Skeletal muscle tissue (tissue), 4 donors: ENCODE data around the gene FXYD4. TPM values are rescaled to one million over a fixed set of nuclear protein-coding genes. Genes with fewer than 3 reads are reported as not detected.
"Not testable (repeated sequence)": the region's sequence is repeated elsewhere in the genome, so short reads cannot be mapped to it uniquely, and the experiment has no call there.

ENCODE experiments used
- H3K27ac ChIP-seq: one replicate; pipeline ENCODE4 v1.7.0; 2013; ENCODE audit warnings: mild to moderate bottlenecking, low read depth, low read length, inconsistent platforms
- H3K27me3 ChIP-seq, 3 donors: one replicate each; pipeline ENCODE4 v1.7.0; 2013; ENCODE audit warnings: low read length in 3 of 3; ENCODE audit not compliant: control insufficient read depth in 3 of 3, insufficient read depth in 3 of 3
- H3K36me3 ChIP-seq, 3 donors: one replicate each; pipeline ENCODE4 v1.7.0; 2013; ENCODE audit warnings: low read length in 3 of 3; ENCODE audit not compliant: control insufficient read depth in 3 of 3, insufficient read depth in 3 of 3
- H3K4me1 ChIP-seq, 3 donors: one replicate each; pipeline ENCODE4 v1.7.0; 2013; ENCODE audit warnings: low read length in 3 of 3, mild to moderate bottlenecking in 3 of 3; ENCODE audit not compliant: control insufficient read depth in 3 of 3, insufficient read depth in 3 of 3
- H3K4me3 ChIP-seq, 3 donors: one replicate each; pipeline ENCODE4 v1.7.0; 2013; ENCODE audit warnings: low read length in 3 of 3
- H3K9ac ChIP-seq, 3 donors: one replicate each; pipeline ENCODE4 v1.7.0; 2013; ENCODE audit warnings: low read length in 3 of 3, mild to moderate bottlenecking in 3 of 3, moderate library complexity in 2 of 3, low read depth in 1 of 3
- H3K9me3 ChIP-seq, 3 donors: one replicate each; pipeline ENCODE4 v1.7.0; 2013; ENCODE audit warnings: low read length in 3 of 3; ENCODE audit not compliant: control insufficient read depth in 3 of 3
- total RNA-seq: library from RNA; depleted of rRNA; stranded (reverse); fragments of >200 nt; gene quantifications from one replicate; pipeline ENCODE4 v1.2.3, GENCODE V29; 2014
- donor health status: Osteomylitis.

Gene FXYD4
- total RNA-seq, 1 donor from 2014 or later: not detected

GRCh38 chr10:43330824-43331127 is 40.7 kb upstream of the FXYD4 start:
- not testable (repeated sequence) for H3K4me1 ChIP-seq, H3K27ac ChIP-seq, H3K9me3 ChIP-seq, H3K36me3 ChIP-seq, H3K27me3 ChIP-seq, H3K4me3 ChIP-seq, H3K9ac ChIP-seq

- Histone ChIP-seq H3K9me3 (no peaks in the 10 kb centered on the region), H3K27ac (no peak overlapping the region), H3K27me3 (peaks cover 3 to 13% (median 9%) of the 10 kb centered on the region in 3 donors), H3K4me1 (no peaks in the 10 kb centered on the region), H3K36me3 (no peaks in the 10 kb centered on the region), H3K4me3 (no peak overlapping the region), H3K9ac (no peak overlapping the region)
Observed at GRCh38 chr10:43333653-43334052, 37.8 kb upstream of the FXYD4 start.

- H3K27me3 ChIP-seq: peaks cover 3 to 25% (median 19%) of the 10 kb centered on the region in 3 donors
- H3K4me1 ChIP-seq: peaks cover 0 to 3% (median 0%) of the 10 kb centered on the region in 3 donors
- no peak overlapping the region for H3K4me3 ChIP-seq
- no peak overlapping the region for H3K9ac ChIP-seq
- no peaks in the 10 kb centered on the region for H3K36me3 ChIP-seq
- no peak overlapping the region for H3K27ac ChIP-seq
- H3K9me3 ChIP-seq: no peaks in the 10 kb centered on the region
Observed at GRCh38 chr10:43336061-43336460, 35.4 kb upstream of the FXYD4 start.

- H3K9ac ChIP-seq: no peak overlapping the region
- peaks cover 0 to 3% (median 0%) of the 10 kb centered on the region in 3 donors for H3K4me1 ChIP-seq
- no peaks in the 10 kb centered on the region for H3K9me3 ChIP-seq
- H3K4me3 ChIP-seq: no peak overlapping the region
- H3K27ac ChIP-seq: no peak overlapping the region
- H3K27me3 ChIP-seq: peaks cover 3 to 25% (median 19%) of the 10 kb centered on the region in 3 donors
- no peaks in the 10 kb centered on the region for H3K36me3 ChIP-seq
Observed at GRCh38 chr10:43336641-43337318, 34.7 kb upstream of the FXYD4 start.

- H3K9ac ChIP-seq, H3K4me3 ChIP-seq, H3K36me3 ChIP-seq, H3K9me3 ChIP-seq, H3K4me1 ChIP-seq, H3K27ac ChIP-seq: not testable (repeated sequence)
- H3K27me3 ChIP-seq: peaks cover 3 to 25% (median 19%) of the 10 kb centered on the region in 3 donors
Observed at GRCh38 chr10:43337536-43337935, 33.9 kb upstream of the FXYD4 start.

- Histone ChIP-seq H3K4me3 (no peak overlapping the region), H3K9me3 (no peaks in the 10 kb centered on the region), H3K27me3 (peaks cover 3 to 25% (median 19%) of the 10 kb centered on the region in 3 donors), H3K36me3 (no peaks in the 10 kb centered on the region), H3K4me1 (peaks cover 0 to 3% (median 0%) of the 10 kb centered on the region in 3 donors), H3K27ac (no peak overlapping the region), H3K9ac (no peak overlapping the region)
Observed at GRCh38 chr10:43338117-43338516, 33.3 kb upstream of the FXYD4 start.

GRCh38 chr10:43339136-43339535 is 32.3 kb upstream of the FXYD4 start:
- Histone ChIP-seq H3K27me3 (peaks cover 3 to 25% (median 19%) of the 10 kb centered on the region in 3 donors), H3K36me3 (no peaks in the 10 kb centered on the region), H3K27ac (no peak overlapping the region)

GRCh38 chr10:43340101-43340500 is 31.3 kb upstream of the FXYD4 start:
- Histone ChIP-seq H3K9me3 (no peaks in the 10 kb centered on the region), H3K27me3 (peaks cover 3 to 25% (median 19%) of the 10 kb centered on the region in 3 donors), H3K4me3 (no peak overlapping the region), H3K27ac (no peak overlapping the region), H3K4me1 (peaks cover 0 to 3% (median 0%) of the 10 kb centered on the region in 3 donors), H3K36me3 (no peaks in the 10 kb centered on the region), H3K9ac (no peak overlapping the region)

More at GRCh38 chr10:43339136-43339535, 32.3 kb upstream of the FXYD4 start:
- H3K4me1 ChIP-seq: peaks cover 0 to 3% (median 0%) of the 10 kb centered on the region in 3 donors
- no peaks in the 10 kb centered on the region for H3K9me3 ChIP-seq
- H3K9ac ChIP-seq: no peak overlapping the region
- H3K4me3 ChIP-seq: no peak overlapping the region

GRCh38 chr10:43340619-43341018 is 30.8 kb upstream of the FXYD4 start:
- Histone ChIP-seq H3K4me1 (peaks cover 0 to 3% (median 0%) of the 10 kb centered on the region in 3 donors), H3K9ac (no peak overlapping the region), H3K36me3 (no peaks in the 10 kb centered on the region), H3K9me3 (no peaks in the 10 kb centered on the region), H3K27ac (no peak overlapping the region), H3K4me3 (no peak overlapping the region), H3K27me3 (peaks cover 3 to 25% (median 19%) of the 10 kb centered on the region in 3 donors)

- H3K4me3 ChIP-seq: no peak overlapping the region
- no peaks in the 10 kb centered on the region for H3K36me3 ChIP-seq
- H3K27me3 ChIP-seq: peaks cover 3 to 25% (median 19%) of the 10 kb centered on the region in 3 donors
- H3K9me3 ChIP-seq: no peaks in the 10 kb centered on the region
- peaks cover 0 to 3% (median 0%) of the 10 kb centered on the region in 3 donors for H3K4me1 ChIP-seq
- no peak overlapping the region for H3K27ac ChIP-seq
- H3K9ac ChIP-seq: no peak overlapping the region
Observed at GRCh38 chr10:43341450-43341849, 30.0 kb upstream of the FXYD4 start.
